SK-N-SH (cell line): ENCODE measurements around the gene KIZ. TPM values are rescaled to one million over a fixed set of nuclear protein-coding genes. Genes with fewer than 3 reads are reported as not detected.

ENCODE experiments used
- CTCF ChIA-PET: fragments of 300-600, 350-600 bp; formaldehyde crosslinking; extraction: SDS; loops from one replicate; lab custom pipeline; 2021; lab: Yijun Ruan, JAX
- POLR2A ChIA-PET: fragments of 350-600 bp; sonication (Branson Sonifier 250); formaldehyde crosslinking; extraction: SDS; loops from one replicate; lab custom pipeline; 2020; ENCODE audit warnings: antibody characterized with exemption, inconsistent platforms; lab: Yijun Ruan, JAX
- DNase-seq: peaks from one replicate; pipeline ENCODE4 v3.0.0; 2012
- H2AFZ ChIP-seq: fragments of 200-600 bp; sonication (generic); 2 replicates; pipeline ENCODE4 v1.8.1; 2016; ENCODE audit warnings: antibody characterized with exemption, mild to moderate bottlenecking, low read depth
- H3F3A ChIP-seq: fragments of 200-600 bp; sonication (generic); replicated peaks from 2 replicates; pipeline ENCODE3; 2016; ENCODE audit warnings: antibody characterized with exemption, mild to moderate bottlenecking; ENCODE audit not compliant: insufficient read depth
- H3K27ac ChIP-seq, 2 experiments: fragments of 200-500 bp in 1 of 2; fragments of 200-600 bp in 1 of 2; sonication (Bioruptor generic) in 1 of 2; sonication (generic), shearing (Covaris generic) in 1 of 2; 2 replicates each; pipeline versions ENCODE4 v1.5.1 to v1.6.1; 2014 to 2016; ENCODE audit warnings: low read depth in 2 of 2, inconsistent platforms in 1 of 2, low read length in 1 of 2, mild to moderate bottlenecking in 1 of 2, mixed read lengths in 1 of 2
- H3K27me3 ChIP-seq: fragments of 200-600 bp; sonication (generic), shearing (Covaris generic); 2 replicates; pipeline ENCODE4 v1.6.1; 2016; ENCODE audit warnings: mixed run types; ENCODE audit not compliant: insufficient read depth
- H3K36me3 ChIP-seq, 2 experiments: fragments of 200-500 bp in 1 of 2; fragments of 200-600 bp in 1 of 2; sonication (Bioruptor generic) in 1 of 2; sonication (generic) in 1 of 2; replicated peaks in 1 of 2; 2 replicates each; pipeline versions ENCODE3 to v1.5.1; 2014 to 2016; ENCODE audit warnings: low read length in 1 of 2, mild to moderate bottlenecking in 1 of 2; ENCODE audit not compliant: insufficient read depth in 2 of 2, control insufficient read depth in 1 of 2
- H3K4me1 ChIP-seq, 2 experiments: fragments of 200-500 bp in 1 of 2; fragments of 200-600 bp in 1 of 2; sonication (Bioruptor generic) in 1 of 2; sonication (generic), shearing (Covaris generic) in 1 of 2; 2 replicates each; pipeline versions ENCODE4 v1.5.1 to v1.6.1; 2014 to 2016; ENCODE audit warnings: low read depth in 1 of 2, low read length in 1 of 2, mixed run types in 1 of 2; ENCODE audit not compliant: insufficient read depth in 2 of 2, control insufficient read depth in 1 of 2
- H3K4me2 ChIP-seq: fragments of 200-600 bp; sonication (generic), shearing (Covaris generic); 2 replicates; pipeline ENCODE4 v1.6.1; 2017; ENCODE audit warnings: mixed run types
- H3K4me3 ChIP-seq, 2 experiments: fragments of 200-500 bp in 1 of 2; fragments of 200-600 bp in 1 of 2; sonication (Bioruptor generic) in 1 of 2; sonication (generic), shearing (Covaris generic) in 1 of 2; 2 replicates each; pipeline versions ENCODE4 v1.5.1 to v1.8.1; 2014 to 2016; ENCODE audit warnings: low read depth in 2 of 2, inconsistent platforms in 1 of 2, low read length in 1 of 2, mild to moderate bottlenecking in 1 of 2, mixed read lengths in 1 of 2, moderate library complexity in 1 of 2
- H3K79me2 ChIP-seq: fragments of 200-600 bp; sonication (generic); 2 replicates; pipeline ENCODE4 v1.8.1; 2017; ENCODE audit warnings: mild to moderate bottlenecking; ENCODE audit not compliant: insufficient read depth
- H3K9ac ChIP-seq: fragments of 200-600 bp; sonication (generic); 2 replicates; pipeline ENCODE4 v1.6.1; 2017; ENCODE audit warnings: mixed run types
- H3K9me2 ChIP-seq: fragments of 200-600 bp; sonication (generic); 2 replicates; pipeline ENCODE4 v1.6.1; 2017; ENCODE audit warnings: mixed run types
- H3K9me3 ChIP-seq: fragments of 200-600 bp; sonication (generic); 2 replicates; pipeline ENCODE4 v1.6.1; 2017; ENCODE audit warnings: mixed run types, mild to moderate bottlenecking, moderate library complexity
- H4K20me1 ChIP-seq: fragments of 200-600 bp; sonication (generic); 2 replicates; pipeline ENCODE4 v1.6.1; 2017; ENCODE audit warnings: mild to moderate bottlenecking, mixed run types; ENCODE audit not compliant: insufficient read depth
- CTCF ChIP-seq: fragments of 200-600 bp; sonication (generic); IDR thresholded peaks from 2 replicates; pipeline ENCODE4 v1.6.1; 2017; ENCODE audit warnings: antibody characterized with exemption, mild to moderate bottlenecking, moderate library complexity
- ELF1 ChIP-seq: IDR thresholded peaks from 2 replicates; pipeline ENCODE4 v1.4.0; 2012
- EP300 ChIP-seq, 2 experiments: IDR thresholded peaks; 2 replicates each; pipeline versions ENCODE4 v1.4.0 to v1.6.1; 2012; ENCODE audit warnings: borderline replicate concordance in 1 of 2, low read depth in 1 of 2, low read length in 1 of 2
- FOXJ3 ChIP-seq: sonication (generic); formaldehyde crosslinking; IDR thresholded peaks from 2 replicates; pipeline ENCODE4 v1.5.1; 2020; ENCODE audit warnings: mild to moderate bottlenecking, missing genetic modification reagents
- GATA2 ChIP-seq: sonication (generic); formaldehyde crosslinking; IDR thresholded peaks from 2 replicates; pipeline ENCODE4 v1.5.0; 2020; ENCODE audit warnings: mild to moderate bottlenecking, missing genetic modification reagents
- NFIC ChIP-seq: IDR thresholded peaks from 2 replicates; pipeline ENCODE4 v1.4.0; 2012; ENCODE audit warnings: borderline replicate concordance
- RFX5 ChIP-seq: IDR thresholded peaks from 2 replicates; pipeline ENCODE4 v1.6.1; 2012; ENCODE audit warnings: mild to moderate bottlenecking, improper control_type of control experiment, low read length
- RXRA ChIP-seq: IDR thresholded peaks from 2 replicates; pipeline ENCODE4 v1.4.0; 2012; ENCODE audit warnings: low read depth, mild to moderate bottlenecking, borderline replicate concordance
- USF2 ChIP-seq: fragments of 150-350 bp; IDR thresholded peaks from 2 replicates; pipeline ENCODE4 v1.6.1; 2017; ENCODE audit warnings: antibody characterized with exemption, low read length, low read depth, borderline replicate concordance
- ZBTB33 ChIP-seq: IDR thresholded peaks from 2 replicates; pipeline ENCODE4 v1.4.0; 2012; ENCODE audit warnings: low read depth, borderline replicate concordance
- WGBS: methylation state at CpG from one replicate; pipeline ENCODE4 v1.1.6; 2017; ENCODE audit warnings: low lambda C conversion rate; 5-methylcytosine and 5-hydroxymethylcytosine counted together
- polyA plus RNA-seq, 3 experiments: library from polyadenylated mRNA; depleted of rRNA; stranded (reverse); fragments of >200 nt; gene quantifications; 2 replicates each; pipeline ENCODE4 v1.2.3, GENCODE V29; 2012
- TF ChIP-seq, protein P1 (sequence below): fragments of 150-350 bp; IDR thresholded peaks from 2 replicates; pipeline ENCODE4 v1.6.1; 2016; ENCODE audit warnings: mild to moderate bottlenecking, low read depth, low read length

Gene KIZ
- polyA plus RNA-seq, 1 of the 3 experiments (the other 2 are of a cell fraction): 3.9 TPM

DNA sequence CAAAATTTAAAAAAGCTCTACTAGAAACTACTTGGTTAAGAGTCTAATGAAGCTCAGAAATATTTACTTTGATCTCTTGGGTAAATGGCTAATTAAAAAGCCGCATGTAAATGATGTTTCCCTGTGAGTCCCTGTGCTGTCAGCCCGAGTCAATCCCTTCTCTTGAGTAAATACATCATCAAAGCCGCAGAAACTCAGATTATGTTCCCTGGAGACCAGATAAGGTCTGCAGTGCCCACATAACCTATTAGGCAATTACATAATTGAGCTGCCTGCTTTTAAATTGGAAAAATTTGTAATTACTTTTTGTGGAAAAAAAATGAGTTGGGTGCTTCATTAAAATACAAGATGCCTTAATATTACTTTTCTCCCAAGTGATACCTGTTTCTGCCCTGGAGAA is 83.1 kb downstream of the KIZ start:
- POLR2A ChIA-PET: no interaction called here
- H3K36me3 ChIP-seq: no peaks in the 10 kb centered on the region
- 46% methylated on average over 3 of the region's 3 CpGs for WGBS

GRCh38 chr20:21209668-21210067 is 83.8 kb downstream of the KIZ start:
- Histone ChIP-seq H2AFZ (no peak overlapping the region), H3K36me3 (no peaks in the 10 kb centered on the region), H3K4me2 (no peak overlapping the region), H3K9me2 (no peaks in the 10 kb centered on the region), H3K4me3 (no peak overlapping the region), H3K27me3 (no peaks in the 10 kb centered on the region), H3K4me1 (peaks cover 0 to 9% of the 10 kb centered on the region in 2 experiments; a peak in 2 of 4 replicates), H3K27ac (peak overlapping the region in 1 of 2 experiments; percentile 82; a peak in 2 of 4 replicates), H3F3A (no peaks in the 10 kb centered on the region), H3K79me2 (no peaks in the 10 kb centered on the region), H3K9ac (no peak overlapping the region), H4K20me1 (no peaks in the 10 kb centered on the region), H3K9me3 (no peaks in the 10 kb centered on the region)
- ChIA-PET POLR2A (no interaction called here), CTCF (interaction anchor here (0.6 to 2.0 kb wide), 4 partner anchors 26 to 180 kb away, joined by 3 to 9 read pairs (median 4); no protein-coding TSS in a partner anchor)
- DNase-seq: peak; percentile 9
- 81% methylated on average over 1 of the region's 1 CpG for WGBS
- TF ChIP-seq ELF1 (no peak), RXRA (no peak), NFIC (no peak), RFX5 (no peak), USF2 (no peak), ZBTB33 (no peak)

More for the DNA sequence above, 83.1 kb downstream of the KIZ start:
- no peaks in the 10 kb centered on the region for H3K9me3 ChIP-seq
- no peaks in the 10 kb centered on the region for H4K20me1 ChIP-seq
- no peak overlapping the region for H2AFZ ChIP-seq
- H3K9me2 ChIP-seq: no peaks in the 10 kb centered on the region
- CTCF ChIA-PET: interaction anchor here (1.0 to 2.0 kb wide), 3 partner anchors 27 to 296 kb away, joined by 3 to 9 read pairs (median 5); no protein-coding TSS in a partner anchor
- peak; percentile 51 for DNase-seq
- H3K4me3 ChIP-seq: no peak overlapping the region
- no peaks in the 10 kb centered on the region for H3K79me2 ChIP-seq
- TF ChIP-seq NFIC (no peak), GATA2 (peak; percentile 43; the same call in 1 of the 2 replicates), EP300 (IDR thresholded peaks at IDR 0.05; ENCODE audit: borderline replicate concordance in 1 of 2, low read depth in 1 of 2, low read length in 1 of 2) (peak in 1 of 2 experiments; percentile 76; a peak in 2 of 4 replicates), ELF1 (no peak), FOXJ3 (CRISPR knock-in tag) (0 out of 2 replicates have a peak, but pooled peaks have one; percentile 48), CTCF (no peak), USF2 (no peak)
- TF ChIP-seq, protein P1, sequence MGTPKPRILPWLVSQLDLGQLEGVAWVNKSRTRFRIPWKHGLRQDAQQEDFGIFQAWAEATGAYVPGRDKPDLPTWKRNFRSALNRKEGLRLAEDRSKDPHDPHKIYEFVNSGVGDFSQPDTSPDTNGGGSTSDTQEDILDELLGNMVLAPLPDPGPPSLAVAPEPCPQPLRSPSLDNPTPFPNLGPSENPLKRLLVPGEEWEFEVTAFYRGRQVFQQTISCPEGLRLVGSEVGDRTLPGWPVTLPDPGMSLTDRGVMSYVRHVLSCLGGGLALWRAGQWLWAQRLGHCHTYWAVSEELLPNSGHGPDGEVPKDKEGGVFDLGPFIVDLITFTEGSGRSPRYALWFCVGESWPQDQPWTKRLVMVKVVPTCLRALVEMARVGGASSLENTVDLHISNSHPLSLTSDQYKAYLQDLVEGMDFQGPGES: no peak
- no peaks in the 10 kb centered on the region for H3K27me3 ChIP-seq
- peak overlapping the region in 1 of 2 experiments; percentile 82; a peak in 2 of 4 replicates for H3K27ac ChIP-seq
- no peak overlapping the region for H3K4me2 ChIP-seq
- peaks cover 0 to 9% of the 10 kb centered on the region in 2 experiments; a peak in 2 of 4 replicates for H3K4me1 ChIP-seq
- no peaks in the 10 kb centered on the region for H3F3A ChIP-seq
- no peak overlapping the region for H3K9ac ChIP-seq
